ENCODE results near the gene SEMA4G.

The SEMA4G gene

GRCh38 chr10:100943508-100943907, 25.8 kb upstream of the SEMA4G start:
- H3K27ac ChIP-seq (ENCODE audit: low read length) = no peak overlapping the region
- H3K36me3 ChIP-seq (replicated peaks; ENCODE audit: low read depth, low read length) = peaks cover 10% of the 10 kb centered on the region
- TF ChIP-seq EZH2phosphoT487 (IDR thresholded peaks at IDR 0.05; ENCODE audit: low read depth) (no peak), CTCF (IDR thresholded peaks at IDR 0.05; ENCODE audit: low read depth, low read length) (no peak)
- H2AFZ ChIP-seq (ENCODE audit: low read depth, low read length) = no peak overlapping the region
- H3K4me2 ChIP-seq (ENCODE audit: low read length) = no peak overlapping the region
- H3K27me3 ChIP-seq (ENCODE audit: low read depth, low read length) = no peaks in the 10 kb centered on the region
- no peaks in the 10 kb centered on the region for H3K4me1 ChIP-seq (ENCODE audit: low read length)
- H3K9me3 ChIP-seq (ENCODE audit: insufficient read depth, low read length) = no peaks in the 10 kb centered on the region
- H4K20me1 ChIP-seq (ENCODE audit: insufficient read depth, low read length) = no peaks in the 10 kb centered on the region
- no peak overlapping the region for H3K9ac ChIP-seq (ENCODE audit: low read length)
- no peaks in the 10 kb centered on the region for H3K79me2 ChIP-seq (ENCODE audit: low read length)
- no peak overlapping the region for H3K4me3 ChIP-seq (ENCODE audit: low read length)

GRCh38 chr10:100945754-100946153, 23.6 kb upstream of the SEMA4G start:
- no peak overlapping the region for H3K4me3 ChIP-seq (ENCODE audit: low read length)
- H4K20me1 ChIP-seq (ENCODE audit: insufficient read depth, low read length) = no peaks in the 10 kb centered on the region
- H3K4me2 ChIP-seq (ENCODE audit: low read length) = no peak overlapping the region
- H3K79me2 ChIP-seq (ENCODE audit: low read length) = no peaks in the 10 kb centered on the region
- TF ChIP-seq CTCF (IDR thresholded peaks at IDR 0.05; ENCODE audit: low read depth, low read length) = no peak
- no peak for TF ChIP-seq EZH2phosphoT487 (IDR thresholded peaks at IDR 0.05; ENCODE audit: low read depth)
- H3K9me3 ChIP-seq (ENCODE audit: insufficient read depth, low read length) = no peaks in the 10 kb centered on the region
- no peak overlapping the region for H3K27ac ChIP-seq (ENCODE audit: low read length)
- H3K4me1 ChIP-seq (ENCODE audit: low read length) = no peaks in the 10 kb centered on the region
- no peak overlapping the region for H3K9ac ChIP-seq (ENCODE audit: low read length)
- H2AFZ ChIP-seq (ENCODE audit: low read depth, low read length) = no peak overlapping the region
- peaks cover 9% of the 10 kb centered on the region for H3K36me3 ChIP-seq (replicated peaks; ENCODE audit: low read depth, low read length)
- no peaks in the 10 kb centered on the region for H3K27me3 ChIP-seq (ENCODE audit: low read depth, low read length)

- H3K4me3 ChIP-seq (ENCODE audit: low read length) = no peak overlapping the region
- no peak overlapping the region for H3K4me2 ChIP-seq (ENCODE audit: low read length)
- H3K27ac ChIP-seq (ENCODE audit: low read length) = no peak overlapping the region
- H4K20me1 ChIP-seq (ENCODE audit: insufficient read depth, low read length) = no peaks in the 10 kb centered on the region
- peaks cover 5% of the 10 kb centered on the region for H3K36me3 ChIP-seq (replicated peaks; ENCODE audit: low read depth, low read length)
- H3K27me3 ChIP-seq (ENCODE audit: low read depth, low read length) = no peaks in the 10 kb centered on the region
- H3K79me2 ChIP-seq (ENCODE audit: low read length) = no peaks in the 10 kb centered on the region
- H3K9ac ChIP-seq (ENCODE audit: low read length) = no peak overlapping the region
- no peak for TF ChIP-seq CTCF (IDR thresholded peaks at IDR 0.05; ENCODE audit: low read depth, low read length)
- no peak for TF ChIP-seq EZH2phosphoT487 (IDR thresholded peaks at IDR 0.05; ENCODE audit: low read depth)
- H2AFZ ChIP-seq (ENCODE audit: low read depth, low read length) = no peak overlapping the region
- H3K9me3 ChIP-seq (ENCODE audit: insufficient read depth, low read length) = no peaks in the 10 kb centered on the region
- no peaks in the 10 kb centered on the region for H3K4me1 ChIP-seq (ENCODE audit: low read length)
These were observed 20.4 kb upstream of the SEMA4G start for GRCh38 chr10:100948916-100949315.

- Histone ChIP-seq H3K9me3 (ENCODE audit: insufficient read depth, low read length) (no peaks in the 10 kb centered on the region), H3K27me3 (ENCODE audit: low read depth, low read length) (no peaks in the 10 kb centered on the region), H3K4me3 (ENCODE audit: low read length) (no peak overlapping the region), H2AFZ (ENCODE audit: low read depth, low read length) (no peak overlapping the region), H3K9ac (ENCODE audit: low read length) (no peak overlapping the region), H4K20me1 (ENCODE audit: insufficient read depth, low read length) (no peaks in the 10 kb centered on the region), H3K4me1 (ENCODE audit: low read length) (peaks cover 5% of the 10 kb centered on the region; the same call in 1 of the 2 replicates), H3K4me2 (ENCODE audit: low read length) (no peak overlapping the region), H3K27ac (ENCODE audit: low read length) (no peak overlapping the region), H3K36me3 (replicated peaks; ENCODE audit: low read depth, low read length) (peaks cover 8% of the 10 kb centered on the region), H3K79me2 (ENCODE audit: low read length) (no peaks in the 10 kb centered on the region)
- TF ChIP-seq EZH2phosphoT487 (IDR thresholded peaks at IDR 0.05; ENCODE audit: low read depth) (no peak), CTCF (IDR thresholded peaks at IDR 0.05; ENCODE audit: low read depth, low read length) (no peak)
These were observed 9.1 kb upstream of the SEMA4G start for GRCh38 chr10:100960251-100960650.

Data from OCI-LY3 (cell line).